Common myeloid progenitor, CD34-positive (primary cell): ENCODE data around the gene SPZ1.

Experiments
- CTCF ChIA-PET: fragments of 350-600 bp; sonication (Branson Sonifier 250); formaldehyde crosslinking; loops from one replicate; lab custom pipeline; 2021; ENCODE audit warnings: antibody characterized with exemption; lab: Charles Lee
- POLR2A ChIA-PET: fragments of 350-600 bp; sonication (Branson Sonifier 250); formaldehyde crosslinking; loops from one replicate; lab custom pipeline; 2021; ENCODE audit warnings: antibody characterized with exemption; lab: Charles Lee
- DNase-seq, 3 donors: peaks; one replicate each; pipeline versions ENCODE4 v3.0.0 to v3.0.0-alpha.2; 2013
- H3K27ac ChIP-seq, 2 experiments: 1 replicate in 1 of 2; 2 replicates in 1 of 2; pipeline ENCODE4 v1.7.0; 2013; ENCODE audit warnings: inconsistent platforms in 2 of 2, low read length in 2 of 2, mild to moderate bottlenecking in 2 of 2, low read depth in 1 of 2, moderate library complexity in 1 of 2; ENCODE audit not compliant: severe bottlenecking in 2 of 2, insufficient read depth in 1 of 2, poor library complexity in 1 of 2
- H3K27me3 ChIP-seq, 5 experiments: replicated peaks in 2 of 5; 1 replicate in 3 of 5; 2 replicates in 2 of 5; pipeline versions ENCODE4 v1.6.1 to v1.7.0; 2013; ENCODE audit warnings: low read length in 4 of 5, mild to moderate bottlenecking in 2 of 5, moderate library complexity in 2 of 5, inconsistent platforms in 1 of 5; ENCODE audit not compliant: insufficient read depth in 5 of 5, control insufficient read depth in 4 of 5
- H3K36me3 ChIP-seq, 4 experiments: 1 replicate in 2 of 4; 2 replicates in 2 of 4; pipeline versions ENCODE4 v1.6.1 to v1.7.0; 2013; ENCODE audit warnings: low read length in 3 of 4, control low read depth in 1 of 4, mild to moderate bottlenecking in 1 of 4; ENCODE audit not compliant: control insufficient read depth in 4 of 4, insufficient read depth in 4 of 4
- H3K4me1 ChIP-seq, 4 experiments: 1 replicate in 3 of 4; 2 replicates in 1 of 4; pipeline versions ENCODE4 v1.6.1 to v1.7.1; 2013; ENCODE audit warnings: low read length in 3 of 4, mild to moderate bottlenecking in 3 of 4, control low read depth in 1 of 4, inconsistent platforms in 1 of 4, moderate library complexity in 1 of 4; ENCODE audit not compliant: control insufficient read depth in 4 of 4, insufficient read depth in 4 of 4; ENCODE audit errors: control extremely low read depth in 1 of 4
- H3K4me3 ChIP-seq, 7 experiments: 1 replicate in 4 of 7; 2 replicates in 3 of 7; pipeline versions ENCODE4 v1.5.1 to v1.7.0; 2013; ENCODE audit warnings: mild to moderate bottlenecking in 7 of 7, low read length in 6 of 7, moderate library complexity in 6 of 7, inconsistent platforms in 2 of 7, low read depth in 2 of 7, control low read depth in 1 of 7; ENCODE audit not compliant: insufficient read depth in 4 of 7, control insufficient read depth in 1 of 7; ENCODE audit errors: extremely low read depth in 1 of 7
- H3K9me3 ChIP-seq, 5 experiments: 1 replicate in 4 of 5; 2 replicates in 1 of 5; pipeline versions ENCODE4 v1.6.1 to v1.7.1; 2013; ENCODE audit warnings: low read length in 4 of 5, mild to moderate bottlenecking in 2 of 5, inconsistent platforms in 1 of 5, low read depth in 1 of 5, moderate library complexity in 1 of 5; ENCODE audit not compliant: control insufficient read depth in 4 of 5, insufficient read depth in 2 of 5; ENCODE audit errors: control extremely low read depth in 1 of 5
- WGBS: methylation state at CpG from one replicate; pipeline ENCODE4 v1.1.5; 2013; ENCODE audit not compliant: insufficient coverage; 5-methylcytosine and 5-hydroxymethylcytosine counted together

The SPZ1 gene

DNA sequence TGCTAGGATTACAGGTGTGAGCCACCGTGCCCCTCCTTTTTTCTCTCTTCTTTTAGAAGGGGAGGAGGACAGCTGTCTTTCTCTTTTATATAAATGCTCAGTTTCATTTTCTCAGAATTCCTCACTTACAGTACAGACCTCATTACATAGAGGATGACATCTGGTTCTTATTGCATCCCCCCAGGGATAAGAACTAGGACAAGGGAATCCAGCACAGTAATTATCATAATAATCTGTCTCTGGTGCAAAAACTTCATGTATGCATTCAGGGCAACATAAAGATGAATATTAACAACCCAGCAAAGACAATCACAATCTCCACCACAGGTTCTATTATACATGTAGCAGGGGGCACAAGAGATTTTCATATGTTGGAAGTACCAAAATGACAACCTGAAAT, 5.1 kb downstream of the SPZ1 start:
- Histone ChIP-seq H3K36me3 (no peaks in the 10 kb centered on the region), H3K4me3 (no peak overlapping the region), H3K27ac (no peak overlapping the region), H3K27me3 (no peaks in the 10 kb centered on the region), H3K9me3 (peaks cover 0 to 3% (median 2%) of the 10 kb centered on the region in 5 experiments), H3K4me1 (no peaks in the 10 kb centered on the region)
- DNase-seq, result no peak
- no CpG with 5 or more reads among the region's 1 CpG for WGBS
- ChIA-PET CTCF (no interaction called here), POLR2A (no interaction called here)

DNA sequence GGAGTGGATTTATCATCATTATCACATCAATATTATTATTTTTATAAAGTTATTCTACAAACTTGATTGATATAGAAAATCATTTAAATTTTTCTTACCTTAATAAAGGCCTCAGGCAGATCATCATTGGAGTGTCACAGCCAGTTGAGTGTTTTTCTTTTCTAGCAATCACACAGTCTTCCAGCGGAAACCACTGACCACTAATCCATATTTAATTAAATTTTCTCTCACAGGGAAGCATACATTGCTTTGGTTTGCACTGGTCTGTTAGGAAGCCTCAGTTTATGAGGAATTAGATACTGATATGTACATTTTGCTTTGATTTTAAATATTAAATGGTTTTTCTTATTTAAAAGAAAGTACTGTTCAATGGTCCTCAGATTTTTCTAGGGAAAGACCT, 6.7 kb downstream of the SPZ1 start:
- Histone ChIP-seq H3K9me3 (peaks cover 0 to 3% (median 0%) of the 10 kb centered on the region in 5 experiments), H3K36me3 (no peaks in the 10 kb centered on the region), H3K27ac (no peak overlapping the region), H3K27me3 (peaks cover 0 to under 1% (median 0%) of the 10 kb centered on the region in 5 experiments), H3K4me1 (no peaks in the 10 kb centered on the region), H3K4me3 (no peak overlapping the region)
- ChIA-PET CTCF (no interaction called here), POLR2A (no interaction called here)
- DNase-seq, result no peak
- no CpG with 5 or more reads among the region's 1 CpG for WGBS

DNA sequence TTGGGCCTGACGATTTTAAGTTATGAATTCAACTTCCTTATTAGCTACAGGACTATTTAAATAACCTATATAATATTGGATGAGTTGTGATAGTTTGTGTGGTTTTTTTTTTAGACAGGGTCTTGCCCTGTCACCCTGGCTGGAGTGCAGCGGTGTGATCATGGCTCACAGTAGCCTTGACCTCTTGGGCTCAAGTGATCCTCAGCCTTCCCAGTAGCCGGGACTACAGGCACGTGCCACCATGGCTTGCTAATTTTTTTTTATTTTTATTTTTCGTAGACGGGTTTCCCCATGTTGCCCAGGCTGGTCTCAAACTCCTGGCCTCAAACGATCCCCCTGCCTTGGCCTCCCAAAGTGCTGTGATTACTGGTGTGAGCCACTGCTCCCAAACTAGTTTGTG, 17.6 kb downstream of the SPZ1 start:
- no peak for DNase-seq
- POLR2A ChIA-PET, result no interaction called here
- 100% methylated on average over 6 of the region's 7 CpGs for WGBS
- Histone ChIP-seq H3K4me1 (no peaks in the 10 kb centered on the region), H3K4me3 (no peak overlapping the region), H3K27ac (no peak overlapping the region), H3K36me3 (no peaks in the 10 kb centered on the region), H3K27me3 (no peaks in the 10 kb centered on the region), H3K9me3 (no peaks in the 10 kb centered on the region)
- CTCF ChIA-PET, result interaction anchor here (1.0 kb wide), 1 partner anchor 9 kb away, joined by 3 read pairs; no protein-coding TSS in a partner anchor

- POLR2A ChIA-PET, result no interaction called here
These were observed 19.3 kb downstream of the SPZ1 start for GRCh38 chr5:80339116-80339515.

GRCh38 chr5:80341016-80341775, 21.4 kb downstream of the SPZ1 start:
- Histone ChIP-seq H3K27me3 (no peaks in the 10 kb centered on the region), H3K27ac (no peak overlapping the region), H3K4me3 (no peak overlapping the region), H3K4me1 (no peaks in the 10 kb centered on the region), H3K36me3 (no peaks in the 10 kb centered on the region), H3K9me3 (no peaks in the 10 kb centered on the region)
- CTCF ChIA-PET, result interaction anchor here (0.7 kb wide), 1 partner anchor 231 kb away, joined by 3 read pairs; no protein-coding TSS in a partner anchor
- DNase-seq, result no peak
- POLR2A ChIA-PET, result interaction anchor here (0.6 kb wide), 1 partner anchor 17 kb away, joined by 3 read pairs; no protein-coding TSS in a partner anchor
- WGBS, result 100% methylated on average over 2 of the region's 4 CpGs

More at GRCh38 chr5:80339116-80339515, 19.3 kb downstream of the SPZ1 start:
- 98% methylated on average over 5 of the region's 7 CpGs for WGBS
- H3K9me3 ChIP-seq, result no peaks in the 10 kb centered on the region
- H3K4me3 ChIP-seq, result no peak overlapping the region
- no peaks in the 10 kb centered on the region for H3K36me3 ChIP-seq
- DNase-seq, result no peak
- CTCF ChIA-PET, result no interaction called here
- H3K27me3 ChIP-seq, result no peaks in the 10 kb centered on the region
- no peaks in the 10 kb centered on the region for H3K4me1 ChIP-seq
- H3K27ac ChIP-seq, result no peak overlapping the region

- ChIA-PET POLR2A (no interaction called here), CTCF (no interaction called here)
- H3K4me3 ChIP-seq, result no peak overlapping the region
- WGBS, result 100% methylated on average over 3 of the region's 3 CpGs
- no peak for DNase-seq
- H3K27me3 ChIP-seq, result no peaks in the 10 kb centered on the region
- H3K9me3 ChIP-seq, result no peaks in the 10 kb centered on the region
- no peaks in the 10 kb centered on the region for H3K36me3 ChIP-seq
- H3K27ac ChIP-seq, result no peak overlapping the region
- H3K4me1 ChIP-seq, result no peaks in the 10 kb centered on the region
These were observed 23.3 kb downstream of the SPZ1 start for GRCh38 chr5:80343067-80343466.

DNA sequence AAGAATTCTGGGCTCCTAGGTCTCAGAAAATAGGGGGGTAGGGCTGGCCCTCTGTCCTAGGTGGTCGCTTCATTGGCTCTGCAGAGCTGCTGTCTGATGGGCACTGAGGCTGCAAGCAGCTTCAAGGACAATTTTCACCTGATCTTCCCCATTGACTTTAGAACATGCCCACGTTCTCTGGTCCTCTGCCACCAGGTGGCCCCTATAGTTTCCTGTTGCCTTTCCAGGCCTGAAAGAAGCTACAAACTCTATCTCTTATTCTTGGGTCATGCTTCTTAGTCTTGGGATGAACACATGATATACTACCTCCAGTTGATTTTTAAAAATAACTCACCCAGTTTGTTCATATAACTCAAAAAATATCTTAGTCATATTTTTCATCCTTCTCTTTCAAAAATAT, 26.3 kb downstream of the SPZ1 start:
- ChIA-PET POLR2A (interaction anchor here (0.6 kb wide), 1 partner anchor 43 kb away, joined by 3 read pairs; no protein-coding TSS in a partner anchor), CTCF (interaction anchor here (0.6 to 1.3 kb wide), 7 partner anchors 9 to 335 kb away, joined by 3 to 4 read pairs (median 3); partner anchors contain the start of gene ZFYVE16)
- no peaks in the 10 kb centered on the region for H3K9me3 ChIP-seq
- no peaks in the 10 kb centered on the region for H3K4me1 ChIP-seq
- WGBS, result 50% methylated on average over 2 of the region's 2 CpGs
- H3K4me3 ChIP-seq, result no peak overlapping the region
- no peaks in the 10 kb centered on the region for H3K36me3 ChIP-seq
- H3K27ac ChIP-seq, result no peak overlapping the region
- peak; percentile 39 to 55 (median 46) for DNase-seq
- H3K27me3 ChIP-seq, result no peaks in the 10 kb centered on the region
